ENCODE results near the gene CEPT1.
"Not testable (repeated sequence)": the region's sequence is repeated elsewhere in the genome, so short reads cannot be mapped to it uniquely, and the experiment has no call there.

CEPT1 gene

DNA sequence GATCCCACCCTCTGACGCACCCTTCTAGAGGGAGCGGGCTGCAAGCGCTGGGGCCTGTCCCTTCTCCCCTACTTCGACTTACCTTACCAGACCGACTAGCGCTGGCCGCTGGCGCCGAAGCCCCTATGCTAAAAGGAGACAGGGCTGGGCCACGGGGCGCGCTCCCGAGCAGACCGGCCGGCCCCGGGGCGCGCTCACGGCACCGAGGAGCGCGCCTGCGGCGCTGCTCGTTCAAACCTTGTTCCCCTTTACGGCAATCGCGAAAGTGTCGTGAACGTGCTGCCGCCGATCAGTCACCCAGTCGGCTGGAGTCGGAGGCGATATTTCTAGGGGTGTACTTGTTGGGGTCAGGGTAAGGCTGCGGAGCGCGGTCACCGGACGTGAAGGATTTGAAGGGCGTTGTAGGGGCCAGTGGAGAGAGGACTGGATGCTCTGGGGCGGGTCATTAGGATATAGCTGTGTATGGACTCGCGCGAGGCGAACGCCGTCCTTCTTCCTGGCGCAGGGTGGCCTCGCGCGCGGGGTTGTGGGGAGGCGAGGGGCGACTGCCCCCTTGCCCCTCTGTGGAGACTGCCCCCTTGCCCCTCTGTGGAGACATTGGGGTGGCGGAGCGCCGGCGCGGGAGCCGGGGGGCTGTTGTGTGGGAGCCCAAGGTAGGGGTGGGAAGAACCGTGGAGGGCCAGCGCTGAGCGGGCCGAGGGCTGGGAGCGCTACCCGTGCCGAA, at the start of gene CEPT1, which contains the start of gene DRAM2:
CEPT1 (plus strand) TSS at position 268 of the 724 bp plus-strand sequence. CDS start 7,492 bp downstream, outside the sequence.
DRAM2 (minus strand) TSS at position 138 of the 724 bp plus-strand sequence. CDS start 8,539 bp downstream, outside the sequence.
- DNase-seq, result peak; percentile 92

DNA sequence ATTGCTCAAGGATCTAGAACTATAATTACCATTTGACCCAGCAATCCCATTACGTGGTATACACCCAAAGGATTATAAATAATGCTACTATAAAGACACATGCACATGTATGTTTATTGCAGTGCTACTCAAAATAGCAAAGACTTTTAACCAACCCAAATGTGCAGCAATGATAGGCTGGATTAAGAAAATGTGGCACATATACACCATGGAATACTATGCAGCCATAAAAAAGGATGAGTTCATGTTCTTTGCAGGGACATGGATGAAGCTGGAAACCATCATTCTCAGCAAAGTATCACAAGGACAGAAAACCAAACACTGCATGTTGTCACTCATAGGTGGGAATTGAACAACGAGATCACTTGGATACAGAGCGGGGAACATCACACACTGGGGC, 44.6 kb upstream of the CEPT1 start:
- DNase-seq, result not testable (repeated sequence)

DNA sequence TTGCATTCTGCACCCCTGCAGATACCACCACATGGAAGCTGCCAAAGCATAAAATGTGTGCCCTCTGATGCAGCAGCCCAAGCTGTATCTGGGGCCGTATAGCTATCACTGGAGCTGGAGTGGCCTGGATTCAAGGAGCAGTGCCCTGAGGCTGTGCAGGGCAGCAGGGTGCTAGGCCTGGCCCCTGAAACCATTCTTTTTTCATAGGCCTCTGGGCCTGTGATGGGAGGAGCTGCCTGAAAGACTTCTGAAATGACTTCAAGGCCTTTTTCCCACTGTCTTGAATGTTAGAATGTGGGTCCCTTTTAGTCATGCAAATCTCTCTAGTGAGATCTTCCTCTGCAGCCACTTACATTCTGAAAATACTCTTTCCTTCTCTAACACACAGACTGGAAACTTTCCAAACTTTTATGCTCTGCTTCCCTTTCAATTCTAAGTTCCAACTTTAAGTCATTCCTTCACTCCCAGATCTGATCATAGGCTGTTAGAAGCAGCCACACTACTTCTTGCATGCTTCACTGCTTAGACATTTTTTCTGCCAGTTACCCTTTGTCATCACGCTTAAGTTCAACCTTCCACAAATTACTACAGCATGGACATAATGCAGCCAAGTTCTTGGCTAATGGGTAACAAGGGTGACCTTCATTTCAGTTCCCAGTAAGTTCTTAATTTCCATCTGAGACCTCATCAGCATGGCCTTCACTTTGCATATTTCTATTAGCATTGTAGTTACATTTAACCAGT, 42.5 kb upstream of the CEPT1 start:
- DNase-seq, result no peak

DNA sequence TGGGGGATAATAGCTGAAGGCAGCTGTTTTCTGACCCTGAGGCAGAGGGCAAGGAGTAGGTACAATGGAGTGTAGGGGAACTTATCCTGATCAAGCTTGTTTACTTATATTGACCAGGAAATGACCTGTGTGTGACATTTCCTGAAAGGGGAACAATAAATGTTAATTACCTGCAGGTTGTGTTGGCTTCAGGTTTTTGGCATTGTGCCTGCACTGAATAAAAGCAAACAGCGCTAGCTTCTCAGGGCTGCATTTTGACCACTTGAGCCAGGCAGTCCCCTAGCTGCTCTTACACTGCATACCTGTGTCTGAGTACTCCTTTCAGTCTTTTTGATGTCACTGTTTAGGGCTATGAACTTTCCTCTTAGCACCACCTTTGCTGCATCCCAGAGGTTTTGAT, 40.7 kb upstream of the CEPT1 start:
- DNase-seq, result peak; percentile 1

DNA sequence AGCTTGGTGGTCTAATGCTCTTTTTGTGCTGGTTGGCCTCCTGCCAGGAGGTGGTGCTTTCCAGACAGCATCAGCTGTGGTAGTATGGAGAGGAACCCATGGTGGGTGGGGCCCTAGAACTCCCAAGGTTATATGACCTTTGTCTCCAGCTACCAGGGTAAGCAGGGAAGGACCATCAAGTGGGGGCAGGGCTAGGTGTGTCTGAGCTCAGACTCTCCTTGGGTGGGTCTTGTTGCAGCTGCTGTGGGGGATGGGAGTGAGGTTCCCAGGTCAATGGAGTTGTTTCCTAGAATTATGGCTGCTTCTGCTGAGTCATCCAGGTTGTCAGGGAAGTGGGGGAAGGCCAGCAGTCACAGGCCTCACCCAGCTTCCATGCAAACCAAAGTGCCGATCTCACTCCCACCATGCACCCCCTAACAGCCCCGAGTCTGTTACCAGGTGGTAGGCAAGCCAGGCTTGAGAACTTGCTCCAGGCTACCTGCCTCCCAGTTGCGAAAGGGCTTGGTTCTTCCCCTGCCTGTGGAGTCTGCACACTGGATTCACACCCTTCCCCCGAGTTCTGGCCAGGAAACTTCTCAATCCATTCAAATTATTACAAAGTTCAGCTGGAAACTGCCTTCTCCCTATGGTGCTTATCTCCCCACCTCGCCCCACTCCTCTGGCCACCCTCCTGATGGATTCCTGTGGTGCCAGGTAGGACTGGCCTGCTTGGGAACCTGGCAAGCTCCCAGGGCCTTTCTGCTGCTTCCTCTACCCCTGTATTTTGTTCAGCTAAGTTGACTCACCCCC, 38.0 kb upstream of the CEPT1 start:
- no peak for DNase-seq

DNA sequence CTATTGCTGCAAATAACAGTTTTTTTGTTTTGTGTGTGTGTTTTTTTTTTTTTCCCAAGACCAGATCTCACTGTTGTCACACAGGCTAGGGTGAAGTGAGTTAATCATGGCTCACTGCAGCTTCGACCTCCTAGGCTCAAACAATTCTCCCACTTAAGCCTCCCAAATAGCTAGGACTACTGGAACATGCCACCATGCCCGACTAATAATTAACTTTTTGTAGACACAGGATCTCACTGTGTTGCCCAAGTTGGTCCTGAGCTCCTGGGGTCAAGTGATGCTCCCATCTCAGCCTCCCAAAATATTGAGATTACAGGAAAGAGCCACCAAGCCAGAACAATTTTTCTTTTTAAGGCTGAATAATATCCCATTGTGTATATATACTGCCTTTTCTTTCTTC, 35.0 kb upstream of the CEPT1 start:
- DNase-seq, result no peak

DNA sequence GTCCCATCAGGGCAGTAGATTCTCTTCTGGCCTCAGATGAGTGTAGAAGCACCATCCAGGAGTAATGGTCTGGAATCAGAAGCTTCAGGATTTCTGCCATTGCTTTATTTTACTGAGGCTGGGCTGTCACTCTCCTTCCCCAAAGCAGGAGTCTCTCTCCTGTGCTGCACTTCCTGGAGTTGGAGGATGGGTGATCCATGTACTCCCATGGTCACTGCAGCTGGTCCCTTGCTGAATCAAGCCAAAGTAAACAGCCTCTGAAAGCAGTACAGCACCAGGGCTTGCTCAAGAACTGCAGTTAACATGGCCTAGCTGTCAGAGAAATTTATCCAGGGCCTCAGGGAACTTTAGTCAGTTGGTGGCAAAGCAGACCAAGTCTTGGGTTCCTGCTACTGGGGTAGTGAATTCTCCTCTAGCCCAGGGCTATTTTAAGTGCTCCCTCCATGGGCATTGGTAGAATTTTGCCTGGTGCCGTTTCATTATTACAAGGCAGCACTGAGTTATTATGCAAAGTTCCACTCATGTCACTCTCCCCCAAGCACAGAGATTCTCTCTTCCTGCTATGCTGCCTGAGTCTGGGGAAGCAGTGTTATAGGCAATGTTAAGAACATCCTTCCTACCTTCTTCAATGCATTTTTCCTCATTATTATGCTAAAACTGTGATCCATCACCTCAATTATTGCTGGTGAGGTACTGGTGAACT, 29.7 kb upstream of the CEPT1 start:
- DNase-seq, result peak; percentile 34

DNA sequence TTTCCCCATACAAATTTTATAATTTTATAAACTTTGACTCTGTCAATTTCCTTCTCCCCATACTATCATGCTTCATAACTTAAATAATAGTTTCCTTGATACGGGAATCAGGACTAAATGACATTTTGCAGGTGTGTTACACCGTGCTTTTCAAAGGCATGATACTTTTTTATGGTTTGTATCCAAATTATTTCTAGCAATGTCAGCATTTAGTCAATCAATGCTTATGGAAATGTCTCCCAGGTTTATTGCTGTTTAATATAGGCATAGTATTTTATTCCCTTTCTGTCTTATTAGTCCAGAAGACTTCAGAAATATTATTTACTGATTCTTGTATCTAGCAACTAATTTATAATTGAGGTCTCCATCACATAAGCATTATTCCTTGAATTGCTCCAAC, 23.5 kb upstream of the CEPT1 start:
- DNase-seq, result no peak

DNA sequence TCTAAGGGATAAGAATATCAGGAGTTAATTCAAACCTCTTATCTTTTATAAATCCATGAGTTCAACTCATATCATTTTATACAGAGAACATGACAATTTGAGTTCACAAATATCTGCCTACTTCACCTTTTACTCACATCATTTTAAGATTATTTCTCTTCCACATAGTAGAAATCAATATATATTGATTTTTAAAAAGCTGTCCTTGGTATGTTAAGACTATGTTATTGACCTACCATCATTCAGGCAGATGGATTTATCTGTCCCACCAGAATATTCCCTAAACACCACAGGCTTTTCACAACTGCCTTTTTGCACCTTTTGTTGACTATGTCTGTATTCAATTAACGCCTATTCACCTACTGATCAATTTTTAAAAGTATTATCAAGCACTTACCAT, 13.7 kb upstream of the CEPT1 start:
- no peak for DNase-seq

DNA sequence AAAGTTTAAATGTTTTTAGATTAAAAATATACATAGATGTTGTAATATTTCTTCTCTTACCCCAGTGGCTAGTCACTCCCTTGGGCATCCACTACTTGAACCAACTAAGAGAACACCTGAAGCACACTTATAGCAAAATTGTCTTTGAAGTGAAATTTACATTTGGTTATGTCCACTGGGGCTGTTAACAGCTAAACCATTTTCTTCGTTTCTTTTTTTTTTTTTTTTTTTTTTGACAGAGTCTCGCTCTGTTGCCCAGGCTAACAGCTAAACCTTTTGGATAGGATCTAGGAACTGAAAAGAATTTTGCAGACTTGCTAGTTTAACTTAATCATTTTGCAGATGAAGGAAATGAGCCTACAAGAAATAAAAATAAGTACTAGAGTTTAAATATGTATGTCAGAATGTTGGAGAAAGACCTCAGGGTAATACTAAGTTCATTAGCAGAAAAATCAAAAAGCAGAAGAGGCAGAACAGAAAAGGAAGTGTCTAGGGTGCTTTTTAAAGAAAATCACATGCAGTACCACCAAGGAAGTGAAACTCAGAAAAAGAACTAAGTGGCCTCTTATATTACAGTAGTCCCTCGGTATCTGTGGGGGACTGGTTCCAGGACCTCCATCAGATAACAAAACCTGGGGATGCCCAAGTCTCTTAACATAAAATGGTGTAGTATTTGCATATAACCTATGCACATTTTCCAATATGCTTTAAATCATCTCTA, 11.9 kb upstream of the CEPT1 start:
- no peak for DNase-seq

DNA sequence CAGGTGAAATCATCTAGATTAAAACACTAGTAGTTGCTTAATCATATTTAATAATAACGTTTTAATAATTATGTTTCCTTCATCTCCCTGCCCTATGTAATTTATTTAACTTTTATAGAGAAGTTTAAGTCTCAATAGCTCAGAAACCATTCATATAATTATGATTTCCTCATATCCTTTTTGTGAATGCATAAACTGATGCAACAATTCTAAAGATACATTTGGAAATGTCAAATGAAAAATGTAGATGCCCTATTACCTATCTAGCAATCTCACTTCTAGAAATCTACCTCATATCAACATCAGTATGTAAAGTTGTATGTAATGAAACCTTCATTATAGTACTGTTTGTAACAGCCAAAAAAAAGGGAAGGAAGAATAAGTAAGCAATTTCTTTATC, 10.6 kb upstream of the CEPT1 start:
- DNase-seq, result no peak

DNA sequence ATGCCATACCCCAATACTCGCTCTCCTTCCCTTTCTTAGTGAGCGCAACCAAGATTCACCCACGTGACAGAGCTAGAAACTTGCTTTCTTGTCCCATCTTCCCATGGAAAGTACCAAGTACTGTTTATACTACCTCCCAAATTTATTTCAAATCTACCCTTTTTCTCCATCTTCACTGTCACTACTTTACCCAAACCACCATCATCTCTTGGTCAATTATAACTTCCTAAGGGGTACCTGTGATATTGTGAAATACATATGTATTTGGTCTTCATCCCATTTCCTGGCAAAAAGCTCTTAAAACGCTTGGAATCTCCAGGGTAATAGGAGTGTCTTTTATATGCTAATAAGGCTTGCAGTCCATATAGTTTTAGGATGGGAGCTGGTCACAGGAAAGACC, 8.3 kb upstream of the CEPT1 start:
- no peak for DNase-seq

DNA sequence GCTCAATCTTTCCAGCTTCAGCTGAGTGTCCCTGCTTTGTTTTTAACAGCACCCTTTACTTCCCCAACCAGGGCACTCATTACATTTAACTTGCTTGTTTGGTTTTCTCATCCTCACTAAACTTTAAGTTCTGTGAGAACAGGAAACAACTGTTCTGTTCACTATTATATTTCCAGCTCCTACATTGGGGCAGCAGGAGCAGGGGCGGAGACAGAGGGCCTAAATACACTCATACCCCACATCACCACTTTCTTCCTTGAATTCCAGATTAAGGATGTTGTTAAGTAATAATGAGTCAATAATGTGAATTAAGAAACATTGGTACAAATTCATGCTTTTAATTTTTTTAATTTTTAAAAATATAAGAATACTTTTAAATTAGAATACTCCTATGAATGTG, 6.2 kb upstream of the CEPT1 start:
- DNase-seq, result no peak

DNA sequence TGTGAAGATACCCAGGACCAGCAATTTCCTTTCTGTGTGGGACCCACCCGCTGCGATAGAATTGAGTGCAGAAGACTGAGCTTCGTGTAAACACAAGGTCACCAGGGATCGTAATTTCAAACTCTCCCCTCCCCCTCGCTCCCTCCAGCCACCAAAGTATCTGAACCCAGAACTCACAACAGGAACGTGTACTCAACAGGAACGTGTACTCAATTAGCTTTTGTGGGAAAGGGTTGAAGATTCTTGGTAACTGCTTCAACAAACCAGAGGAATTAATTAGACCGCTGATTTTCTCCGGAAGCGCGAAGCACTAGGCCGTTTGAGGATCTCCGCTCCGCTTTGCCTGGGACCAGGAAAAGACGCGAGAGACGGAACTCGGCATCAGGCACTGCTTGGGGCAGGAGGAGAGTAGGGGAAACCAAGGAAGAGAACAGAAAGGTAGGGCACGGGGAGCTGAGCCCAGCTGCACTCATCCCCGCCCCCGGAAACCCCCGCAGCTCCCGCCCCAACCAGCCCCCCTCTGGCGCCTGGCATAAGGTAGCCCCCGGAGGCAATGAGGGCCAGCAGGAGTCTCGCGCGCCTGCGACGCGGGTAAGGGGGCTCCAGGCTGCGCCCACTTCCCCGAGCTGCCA, 583 bp upstream of the CEPT1 start:
- DNase-seq, result peak; percentile 74

DNA sequence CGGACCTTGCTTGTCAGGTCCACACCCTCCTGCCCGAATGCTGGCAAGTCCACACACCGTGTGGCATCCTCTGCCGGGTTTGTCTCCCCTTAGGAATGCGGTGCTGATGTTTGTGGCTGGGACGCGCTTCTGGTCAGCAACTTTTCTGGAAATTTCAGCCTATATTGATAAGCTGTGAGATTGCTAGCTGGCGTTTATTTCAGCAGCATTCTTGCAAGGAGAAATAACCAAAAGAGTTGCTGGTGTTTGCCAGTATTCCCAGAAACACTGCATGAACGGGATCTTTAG, 601 bp downstream of the CEPT1 start:
- no peak for DNase-seq

DNA sequence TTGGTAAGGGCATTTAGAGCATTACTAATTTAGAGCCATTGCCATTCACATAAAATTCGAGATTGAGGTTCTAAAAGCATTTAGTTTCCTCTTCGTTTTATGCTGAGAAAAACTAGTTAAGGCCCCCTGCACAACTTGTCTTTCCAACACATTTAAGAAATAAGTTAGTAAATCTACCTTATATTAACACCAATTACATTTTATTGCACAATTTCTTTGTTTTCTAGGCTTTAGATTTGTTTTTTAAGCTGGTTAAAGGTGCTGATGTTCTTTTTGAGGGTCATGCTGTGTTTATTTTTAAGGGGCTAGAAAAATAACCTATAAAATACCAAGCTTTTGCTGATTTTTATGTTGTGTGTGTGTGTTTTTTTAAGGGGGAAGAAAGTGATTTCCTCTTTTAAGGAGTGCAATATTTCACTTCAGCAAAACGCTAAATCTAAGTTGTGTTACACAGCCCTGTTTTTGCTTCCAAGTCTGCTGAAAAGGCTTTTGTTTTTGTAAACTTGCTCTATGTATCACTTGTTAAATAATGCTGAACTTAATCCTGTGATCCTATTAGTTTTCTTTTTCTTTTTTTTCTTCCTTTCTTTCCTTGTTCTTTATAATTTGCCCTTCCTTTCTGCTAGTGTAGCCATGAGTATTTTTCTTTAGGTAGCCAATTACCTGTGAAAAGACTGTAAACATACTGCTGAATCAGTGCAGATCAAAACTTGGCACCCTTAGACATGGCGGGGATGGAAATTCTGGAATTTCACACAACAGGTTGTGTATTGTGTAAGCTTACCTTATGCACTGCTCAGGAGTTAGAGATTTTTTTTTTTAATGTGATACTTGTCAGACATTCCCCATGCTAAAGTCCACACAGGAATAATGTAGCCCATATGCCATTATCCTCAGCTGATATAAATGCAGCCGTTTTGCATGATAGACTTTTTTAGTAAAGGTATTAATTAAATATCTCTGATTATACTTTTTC, 1.5 kb downstream of the CEPT1 start:
- no peak for DNase-seq

DNA sequence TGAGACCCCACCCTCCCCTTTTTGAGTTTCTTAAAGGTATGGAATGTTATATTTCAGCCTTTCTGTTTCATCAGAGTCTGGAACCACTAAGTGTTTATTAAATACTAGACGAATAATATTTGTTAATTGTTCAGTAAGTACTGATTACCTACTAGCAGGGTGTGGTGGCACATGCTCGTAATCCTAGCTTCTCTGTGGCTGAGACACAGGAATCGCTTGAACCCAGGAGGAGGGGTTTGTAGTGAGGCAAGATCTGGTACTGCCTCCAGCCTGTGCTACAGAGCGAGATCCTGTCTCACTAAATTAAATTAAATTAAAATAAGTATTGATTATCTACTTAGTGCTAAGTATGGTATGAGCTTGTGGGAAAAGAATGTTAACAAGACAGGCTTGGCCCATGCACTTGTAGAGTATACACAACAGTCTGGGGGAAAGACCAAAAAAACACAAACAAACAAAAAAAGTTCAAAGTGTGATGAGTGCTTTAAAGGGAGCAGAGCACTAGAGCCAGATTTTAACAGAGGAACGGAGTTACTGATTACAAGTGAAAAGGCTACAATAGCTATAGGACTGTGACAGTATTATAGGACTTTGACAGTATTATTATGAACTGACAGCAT, 2.4 kb downstream of the CEPT1 start:
- DNase-seq, result no peak

DNA sequence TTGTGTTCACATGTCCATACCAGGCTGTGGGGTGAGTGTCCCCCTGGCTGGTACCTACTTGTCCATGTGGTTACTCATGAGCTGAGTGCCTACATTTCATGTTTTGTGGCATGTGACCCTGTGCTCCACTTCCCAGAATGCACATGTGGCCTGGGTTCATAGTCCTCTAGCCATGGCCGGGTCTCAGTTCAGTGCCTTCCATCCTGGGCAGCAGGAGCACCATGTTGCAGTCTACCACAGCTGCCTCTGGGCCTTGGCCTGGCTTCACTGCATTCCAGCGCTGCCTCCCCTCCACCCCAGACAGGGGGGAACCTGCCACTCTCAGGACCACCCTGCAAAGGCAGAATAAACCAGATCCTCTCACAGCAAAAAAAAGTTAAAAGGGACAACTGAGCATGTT, 5.5 kb downstream of the CEPT1 start:
- DNase-seq, result no peak

DNA sequence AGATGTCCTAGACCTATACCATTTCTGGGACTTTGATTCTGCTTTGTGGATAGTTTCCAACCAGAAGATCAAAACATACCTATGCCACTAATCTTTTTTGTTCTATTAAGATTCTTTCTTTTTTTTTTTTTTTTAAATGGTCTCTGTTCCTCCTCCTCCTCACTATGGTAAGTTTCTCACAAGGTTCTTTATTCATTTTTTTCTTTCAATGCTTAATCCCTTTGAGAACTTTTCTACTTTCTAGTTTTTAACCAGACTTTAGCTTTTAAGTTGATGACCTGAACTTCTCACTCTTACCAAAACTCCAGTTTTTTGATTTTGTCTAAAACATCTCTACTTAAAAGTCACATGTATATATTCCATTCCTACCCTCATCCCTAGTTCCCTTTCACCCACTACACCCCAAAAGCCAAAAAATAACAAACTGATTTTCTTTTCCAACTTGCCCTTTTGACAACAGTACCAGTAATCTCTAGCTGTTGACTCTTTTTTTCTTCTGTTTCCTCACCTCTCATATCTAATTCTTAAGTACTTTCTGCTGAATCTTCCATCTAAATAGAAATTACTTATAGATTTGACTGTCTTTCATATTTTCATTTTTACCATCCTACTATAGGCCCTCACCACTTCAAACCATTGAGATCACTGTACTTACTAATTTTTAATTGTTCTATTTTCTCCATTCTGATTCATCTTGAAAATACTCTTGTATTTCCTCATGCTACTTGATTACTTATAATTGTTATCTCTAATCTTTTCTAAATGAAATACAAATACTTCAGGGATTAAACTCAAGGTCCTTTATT, 6.1 kb downstream of the CEPT1 start:
- no peak for DNase-seq

All from COR-L47 (cell line).